ENCODE data around the gene USP54. TPM values are rescaled to one million over a fixed set of nuclear protein-coding genes. Genes with fewer than 3 reads are reported as not detected.

Gene USP54
- total and polyA plus RNA-seq, 2 donors (not counting 3 experiments of a cell fraction or from before 2014, with no cell fraction given), result 9.3 to 14.2 TPM

- intact Hi-C loops (cut with micrococcal nuclease), result no loop called here
- dilution Hi-C loops (cut with MboI; ENCODE audit: extremely low pct_ligation_motif_present, low sequenced_read_pairs), result no loop called here
- Histone ChIP-seq H3K4me2 (ENCODE audit: insufficient read depth, low read length) (no peak overlapping the region), H3K36me3 (ENCODE audit: control insufficient read depth in 2 of 2, extremely low read depth in 1 of 2, insufficient read depth in 2 of 2, low read length in 2 of 2) (peaks cover 0 to 2% of the 10 kb centered on the region in 2 experiments), H3K4me3 (replicated peaks in 1 of 3; ENCODE audit: insufficient read depth in 1 of 3, low read depth in 1 of 3, low read length in 3 of 3) (no peak overlapping the region), H2AFZ (ENCODE audit: low read depth, low read length) (no peak overlapping the region), H4K20me1 (replicated peaks; ENCODE audit: control insufficient read depth, extremely low read depth, insufficient read depth, low read length) (no peaks in the 10 kb centered on the region), H3K4me1 (ENCODE audit: control insufficient read depth, extremely low read depth, insufficient read depth, low read length) (no peaks in the 10 kb centered on the region), H3K9me1 (replicated peaks; ENCODE audit: control insufficient read depth, extremely low read depth, insufficient read depth, low read length) (no peaks in the 10 kb centered on the region), H3K79me2 (ENCODE audit: control insufficient read depth, insufficient read depth, low read length) (no peaks in the 10 kb centered on the region), H3K9me3 (replicated peaks; ENCODE audit: control insufficient read depth, insufficient read depth, low read length) (no peaks in the 10 kb centered on the region), H3K9ac (replicated peaks; ENCODE audit: extremely low read depth, insufficient read depth, low read length) (no peak overlapping the region), H3K27me3 (ENCODE audit: control insufficient read depth in 2 of 2, insufficient read depth in 2 of 2, low read length in 2 of 2) (no peaks in the 10 kb centered on the region), H3K27ac (ENCODE audit: insufficient read depth, low read depth, low read length) (no peak overlapping the region)
- DNase-seq (ENCODE audit: low read depth, low spot score) (no peak), FAIRE-seq (no peak)
- TF ChIP-seq EZH2 (IDR thresholded peaks at IDR 0.05; ENCODE audit: borderline replicate concordance, low read depth, low read length, severe bottlenecking) (no peak), CTCF (IDR thresholded peaks at IDR 0.05; ENCODE audit: extremely low read depth in 1 of 2, insufficient read depth in 1 of 2, low read depth in 1 of 2, low read length in 2 of 2) (no peak), POLR2A (IDR thresholded peaks at IDR 0.05; ENCODE audit: low read depth, low read length) (no peak), FOS (IDR thresholded peaks at IDR 0.05; ENCODE audit: borderline replicate concordance, insufficient read depth, low read length) (no peak), POLR2AphosphoS5 (IDR thresholded peaks at IDR 0.05; ENCODE audit: insufficient read depth, low read depth, low read length) (no peak)
- no TSS peak for BruUV-seq (replicated peaks)
- ChIA-PET POLR2A (interaction anchor here (0.6 kb wide), 1 partner anchor 32 kb away, joined by 3 read pairs; no protein-coding TSS in a partner anchor), CTCF (no interaction called here)
These were observed 130.2 kb downstream of the USP54 start for GRCh38 chr10:73460897-73461296.

- no TSS peak for BruUV-seq (replicated peaks)
- TF ChIP-seq CTCF (IDR thresholded peaks at IDR 0.05; ENCODE audit: extremely low read depth in 1 of 2, insufficient read depth in 1 of 2, low read depth in 1 of 2, low read length in 2 of 2), result no peak
- no peak for TF ChIP-seq MAX (IDR thresholded peaks at IDR 0.05; ENCODE audit: insufficient read depth, insufficient read length)
- TF ChIP-seq GATA2 (IDR thresholded peaks at IDR 0.05; ENCODE audit: insufficient read depth, insufficient read length, low read depth, low read length), result no peak
- no peak for TF ChIP-seq EZH2 (IDR thresholded peaks at IDR 0.05; ENCODE audit: borderline replicate concordance, low read depth, low read length, severe bottlenecking)
- TF ChIP-seq JUN (IDR thresholded peaks at IDR 0.05; ENCODE audit: borderline replicate concordance, insufficient read depth, insufficient read length, low read depth), result no peak
- TF ChIP-seq POLR2A (IDR thresholded peaks at IDR 0.05; ENCODE audit: low read depth, low read length), result no peak
- TF ChIP-seq POLR2AphosphoS5 (IDR thresholded peaks at IDR 0.05; ENCODE audit: insufficient read depth, low read depth, low read length), result no peak
- no peak for TF ChIP-seq MYC (IDR thresholded peaks at IDR 0.05; ENCODE audit: low read depth, low read length)
- no peak for TF ChIP-seq FOS (IDR thresholded peaks at IDR 0.05; ENCODE audit: borderline replicate concordance, insufficient read depth, low read length)
- DNase-seq (ENCODE audit: low read depth, low spot score), result no peak
These were observed 131.3 kb downstream of the USP54 start for GRCh38 chr10:73459683-73460314.

More at GRCh38 chr10:73459683-73460314, 131.3 kb downstream of the USP54 start:
- intact Hi-C loops (cut with micrococcal nuclease), result no loop called here
- ChIA-PET CTCF (no interaction called here), POLR2A (no interaction called here)
- Histone ChIP-seq H3K4me3 (replicated peaks in 1 of 3; ENCODE audit: insufficient read depth in 1 of 3, low read depth in 1 of 3, low read length in 3 of 3) (no peak overlapping the region), H3K9me1 (replicated peaks; ENCODE audit: control insufficient read depth, extremely low read depth, insufficient read depth, low read length) (no peaks in the 10 kb centered on the region), H3K4me2 (ENCODE audit: insufficient read depth, low read length) (no peak overlapping the region), H2AFZ (ENCODE audit: low read depth, low read length) (no peak overlapping the region), H3K4me1 (ENCODE audit: control insufficient read depth, extremely low read depth, insufficient read depth, low read length) (no peaks in the 10 kb centered on the region), H3K27me3 (ENCODE audit: control insufficient read depth in 2 of 2, insufficient read depth in 2 of 2, low read length in 2 of 2) (no peaks in the 10 kb centered on the region), H3K27ac (ENCODE audit: insufficient read depth, low read depth, low read length) (no peak overlapping the region), H4K20me1 (replicated peaks; ENCODE audit: control insufficient read depth, extremely low read depth, insufficient read depth, low read length) (no peaks in the 10 kb centered on the region), H3K36me3 (ENCODE audit: control insufficient read depth in 2 of 2, extremely low read depth in 1 of 2, insufficient read depth in 2 of 2, low read length in 2 of 2) (peaks cover 2% of the 10 kb centered on the region in 2 experiments), H3K9me3 (replicated peaks; ENCODE audit: control insufficient read depth, insufficient read depth, low read length) (no peaks in the 10 kb centered on the region), H3K9ac (replicated peaks; ENCODE audit: extremely low read depth, insufficient read depth, low read length) (no peak overlapping the region), H3K79me2 (ENCODE audit: control insufficient read depth, insufficient read depth, low read length) (no peaks in the 10 kb centered on the region)
- dilution Hi-C loops (cut with MboI; ENCODE audit: extremely low pct_ligation_motif_present, low sequenced_read_pairs), result no loop called here
- FAIRE-seq, result no peak

Measured in endothelial cell of umbilical vein (primary cell).